NCI-H2029 (cell line): ENCODE data around the gene ARID1B.
A peak's percentile ranks its signal among the peaks of the same experiment; 100 is the strongest.
"Not testable (repeated sequence)": the region's sequence is repeated elsewhere in the genome, so short reads cannot be mapped to it uniquely, and the experiment has no call there.

Experiments
- DNase-seq: peaks from one replicate; lab custom pipeline; 2025; lab: John Stamatoyannopoulos, UW

The ARID1B gene

DNA sequence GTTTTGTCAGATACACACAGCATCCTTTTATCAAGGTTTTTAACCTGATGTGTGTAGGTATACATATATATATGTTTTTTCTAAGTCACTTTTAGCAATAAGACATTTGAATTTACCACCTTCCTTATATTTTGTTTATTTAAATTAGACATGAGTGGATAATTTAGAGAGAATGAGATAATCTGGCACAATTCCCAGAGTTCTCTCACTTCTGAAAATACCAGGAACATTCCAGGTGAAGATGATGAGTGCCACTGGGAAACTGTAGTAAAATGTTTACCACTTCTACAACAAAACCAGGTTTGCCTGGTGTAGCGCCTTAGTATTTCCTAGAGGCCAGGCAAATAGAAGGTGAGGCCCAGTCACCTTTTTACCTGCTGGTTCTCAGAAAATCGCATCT is 356.7 kb downstream of the ARID1B start:
- peak; percentile 67 for DNase-seq

DNA sequence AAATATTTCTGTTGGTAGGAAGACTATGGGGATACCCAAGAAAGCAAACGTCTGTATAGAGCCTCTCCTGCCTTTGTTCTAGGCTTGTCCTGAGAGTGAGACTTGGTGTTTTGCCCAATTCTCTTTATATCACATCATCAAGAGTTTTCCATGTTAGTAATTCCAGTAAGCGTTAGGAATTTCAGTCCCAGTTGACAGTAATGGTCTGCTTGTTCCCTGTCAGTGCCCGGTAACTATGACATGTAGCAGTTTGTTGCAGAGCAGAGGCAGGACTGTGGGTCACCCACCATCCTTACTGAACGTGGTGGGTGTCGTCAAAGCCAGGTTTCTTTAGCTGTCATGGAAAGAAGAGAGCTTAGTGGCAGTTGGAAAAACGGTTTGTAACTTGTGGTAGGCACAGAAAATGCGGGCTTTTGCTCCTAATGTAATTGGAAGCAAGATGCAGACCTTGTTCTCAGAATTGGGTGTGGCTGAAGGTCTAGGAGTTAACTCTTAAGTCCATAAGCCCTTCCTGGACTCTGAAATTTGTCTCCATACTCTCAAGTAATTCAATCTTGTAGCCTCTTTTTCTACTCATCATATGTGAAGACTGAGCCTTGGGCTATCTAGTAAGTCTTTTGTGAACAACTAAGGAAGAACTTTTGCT is 357.3 kb downstream of the ARID1B start:
- DNase-seq, result peak; percentile 18

DNA sequence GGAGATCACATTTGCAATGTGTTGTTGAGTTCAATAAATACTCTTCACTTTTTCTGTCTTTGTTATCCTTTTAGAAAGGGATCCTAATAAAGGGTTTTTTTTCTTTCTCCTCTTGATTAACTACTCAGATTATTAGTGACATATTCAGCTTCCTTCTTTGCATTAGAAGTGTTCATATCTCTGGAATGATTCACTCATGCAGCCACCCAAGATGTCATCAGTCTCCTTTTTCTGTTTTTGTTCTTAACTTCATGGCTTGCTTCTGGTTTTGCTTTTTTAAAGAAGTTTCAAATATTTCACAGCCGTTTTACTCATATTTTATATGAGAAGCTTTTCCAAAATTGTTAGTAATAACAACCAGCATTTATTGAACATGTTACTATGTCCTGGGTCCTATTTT is 358.5 kb downstream of the ARID1B start:
- no peak for DNase-seq

DNA sequence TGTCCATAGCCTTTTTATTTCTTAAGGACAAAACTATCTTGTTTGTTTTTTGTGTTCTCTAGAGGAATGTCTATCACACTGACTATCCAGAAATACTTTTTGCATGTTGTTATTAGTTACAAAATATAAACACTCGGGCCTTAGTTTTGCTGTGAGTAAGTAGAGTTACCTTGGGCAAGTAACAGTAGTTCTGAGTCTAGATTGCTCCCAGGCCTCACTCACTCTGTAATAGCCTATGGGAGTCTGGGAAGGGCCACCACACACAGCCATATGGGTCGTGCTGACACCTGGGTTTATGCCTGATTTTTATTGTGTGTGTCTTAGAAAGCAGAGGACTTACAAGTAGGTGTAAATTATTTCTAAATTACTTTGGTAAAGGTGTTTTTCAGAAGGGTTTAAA is 360.3 kb downstream of the ARID1B start:
- no peak for DNase-seq

GRCh38 chr6:157139054-157139708 is 362.0 kb downstream of the ARID1B start:
- DNase-seq, result no peak

DNA sequence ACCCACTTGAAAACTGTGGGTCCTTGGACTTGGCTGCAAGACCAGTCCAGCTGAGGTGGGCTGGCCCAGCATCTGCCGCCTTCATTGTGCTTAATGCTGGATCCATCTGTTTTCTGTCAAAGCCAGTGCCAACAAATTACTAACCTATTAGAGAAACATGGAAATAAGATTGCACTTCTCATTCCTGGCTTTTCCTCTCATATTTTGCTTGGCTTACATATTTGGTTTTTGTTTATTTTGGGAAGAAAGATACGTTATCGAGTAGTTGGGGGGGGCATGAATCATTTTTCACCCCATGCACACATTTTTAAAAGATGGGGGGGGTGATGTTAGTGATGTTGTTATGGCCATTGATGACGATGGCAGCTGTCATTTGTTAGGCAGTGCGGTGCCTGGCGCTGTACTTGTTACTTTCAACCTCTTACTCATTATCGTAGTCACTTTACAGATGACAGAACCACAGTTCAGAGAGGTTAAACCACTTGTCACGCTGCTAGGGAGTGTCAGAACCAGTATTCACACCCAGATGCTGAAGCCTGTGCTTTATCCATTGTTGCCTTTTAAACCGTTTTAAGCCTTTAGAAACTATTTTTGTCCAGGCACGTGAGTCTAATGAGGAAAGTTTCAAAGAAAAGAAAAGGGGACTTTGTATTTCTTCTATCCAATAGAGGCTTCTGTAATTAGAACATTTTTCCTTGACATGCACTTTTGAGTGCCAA is 366.2 kb downstream of the ARID1B start:
- DNase-seq, result no peak

- no peak for DNase-seq
These were observed 367.0 kb downstream of the ARID1B start for GRCh38 chr6:157143890-157144798.

DNA sequence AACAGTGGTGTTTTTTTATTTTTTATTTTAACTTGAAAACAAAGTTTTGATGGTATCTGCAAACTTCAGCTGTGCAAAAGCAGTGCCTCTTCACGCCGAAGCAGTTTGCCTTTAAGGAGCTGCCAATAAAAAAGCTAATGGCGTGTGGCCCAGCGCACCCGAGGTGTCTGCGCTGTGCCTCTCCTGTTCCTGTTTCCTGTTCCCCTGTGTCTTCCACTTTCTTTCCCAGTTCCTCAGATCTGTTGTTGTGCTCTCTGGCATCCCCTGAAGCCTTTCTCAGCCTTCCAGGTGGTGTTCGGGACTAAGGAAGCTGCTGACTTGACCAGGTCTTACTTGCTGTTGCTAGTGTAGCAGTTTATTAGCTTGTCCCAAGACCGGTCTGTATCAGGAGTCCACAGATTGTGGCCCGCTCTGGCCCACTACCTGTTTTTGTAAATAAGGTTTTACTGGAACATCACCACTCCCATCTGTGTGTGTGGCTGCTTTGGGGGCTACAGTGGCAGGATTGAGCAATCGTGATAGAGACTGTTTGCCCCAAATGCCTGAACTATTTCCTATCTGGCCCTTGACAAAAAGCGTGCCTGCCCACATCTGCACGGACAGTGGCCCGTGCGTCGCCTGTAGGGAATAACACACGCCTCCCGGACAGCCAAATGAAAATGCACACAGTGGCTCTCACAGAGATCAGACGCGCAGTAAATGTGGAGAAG is 367.8 kb downstream of the ARID1B start:
- DNase-seq, result no peak

DNA sequence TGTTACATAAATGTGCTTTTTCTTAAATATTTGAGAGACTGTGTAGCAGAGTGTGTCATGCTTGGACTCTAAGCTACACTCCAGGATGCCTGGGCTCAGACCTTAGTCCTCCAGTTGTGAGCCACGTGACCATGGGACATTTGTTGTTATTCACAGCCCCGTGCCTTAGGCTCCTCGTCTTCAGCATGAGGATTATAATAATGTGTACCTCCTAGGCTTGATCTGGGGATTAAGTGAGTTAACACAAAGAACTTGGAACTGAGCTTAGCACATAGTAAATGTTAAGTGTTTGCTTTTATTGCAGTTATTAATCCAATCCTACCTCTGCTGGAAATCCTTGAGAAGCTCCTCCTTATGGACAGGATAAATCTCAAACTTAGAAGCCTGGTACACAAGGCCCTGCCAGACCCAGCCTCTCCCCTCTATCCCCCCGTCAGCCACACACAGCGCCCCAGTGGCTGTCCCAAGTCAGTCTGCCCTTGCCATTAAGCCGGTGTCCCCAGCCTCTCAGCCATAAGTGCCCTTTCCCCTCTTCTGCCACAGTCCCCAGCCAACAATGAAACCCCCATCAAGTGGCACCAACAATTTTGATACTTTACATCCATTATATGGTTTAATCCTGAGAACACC is 368.6 kb downstream of the ARID1B start:
- DNase-seq, result no peak

DNA sequence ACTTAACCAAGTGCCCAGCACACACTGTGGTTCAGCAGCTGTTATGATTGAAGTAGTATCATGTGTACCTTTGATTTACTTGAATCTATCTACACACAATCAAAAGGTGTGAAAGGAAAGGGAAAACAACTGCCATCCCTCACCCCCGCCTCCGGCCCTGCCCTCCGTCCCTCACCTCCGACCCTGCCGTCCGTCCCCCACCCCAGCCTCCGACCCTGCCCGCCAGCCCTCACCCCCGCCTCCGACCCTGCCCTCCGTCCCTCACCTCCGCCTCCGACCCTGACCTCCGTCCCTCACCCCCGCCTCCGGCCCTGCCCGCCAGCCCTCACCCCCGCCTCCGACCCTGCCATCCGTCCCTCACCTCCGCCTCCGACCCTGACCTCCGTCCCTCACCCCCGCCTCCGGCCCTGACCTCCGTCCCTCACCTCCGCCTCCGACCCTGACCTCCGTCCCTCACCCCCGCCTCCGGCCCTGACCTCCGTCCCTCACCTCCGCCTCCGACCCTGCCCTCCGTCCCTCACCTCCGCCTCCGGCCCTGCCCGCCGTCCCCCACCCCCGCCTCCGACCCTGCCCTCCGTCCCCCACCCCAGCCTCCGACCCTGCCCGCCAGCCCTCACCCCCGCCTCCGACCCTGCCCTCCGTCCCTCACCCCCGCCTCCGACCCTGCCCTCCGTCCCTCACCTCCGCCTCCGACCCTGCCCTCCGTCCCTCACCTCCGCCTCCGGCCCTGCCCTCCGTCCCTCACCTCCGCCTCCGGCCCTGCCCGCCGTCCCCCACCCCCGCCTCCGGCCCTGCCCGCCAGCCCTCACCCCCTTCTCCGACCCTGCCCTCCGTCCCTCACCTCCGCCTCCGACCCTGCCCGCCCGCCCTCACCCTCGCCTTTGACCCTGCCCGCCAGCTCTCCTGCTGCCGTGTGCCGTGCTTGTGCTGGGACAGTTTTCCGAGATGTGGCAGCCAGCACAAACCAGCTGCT is 370.2 kb downstream of the ARID1B start:
- DNase-seq, result not testable (repeated sequence)

GRCh38 chr6:157148391-157149323 is 371.5 kb downstream of the ARID1B start:
- DNase-seq, result peak; percentile 89

- DNase-seq, result no peak
These were observed 372.9 kb downstream of the ARID1B start for GRCh38 chr6:157150076-157150475.

GRCh38 chr6:157151029-157151428 is 373.9 kb downstream of the ARID1B start:
- no peak for DNase-seq

GRCh38 chr6:157151989-157152388 is 374.8 kb downstream of the ARID1B start:
- no peak for DNase-seq

DNA sequence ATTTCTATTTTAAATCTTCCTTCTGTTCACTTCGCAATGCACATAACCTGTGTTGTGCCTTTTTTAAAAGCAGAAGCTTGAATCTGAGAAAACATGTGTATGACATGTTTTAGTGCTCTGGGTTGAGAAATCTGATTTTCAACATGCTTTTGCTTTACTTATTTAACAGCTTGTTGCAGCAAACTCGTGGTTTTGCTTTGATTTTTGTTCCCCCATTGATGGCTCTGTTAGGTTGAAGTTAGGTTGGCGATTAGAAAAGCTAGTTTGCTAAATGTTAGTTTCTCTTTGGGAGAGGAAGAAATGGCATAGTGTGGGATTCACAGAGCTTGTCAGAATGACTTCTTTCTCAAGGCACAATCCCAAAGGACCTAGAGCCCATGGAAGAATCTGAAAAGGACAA is 375.4 kb downstream of the ARID1B start:
- no peak for DNase-seq

DNA sequence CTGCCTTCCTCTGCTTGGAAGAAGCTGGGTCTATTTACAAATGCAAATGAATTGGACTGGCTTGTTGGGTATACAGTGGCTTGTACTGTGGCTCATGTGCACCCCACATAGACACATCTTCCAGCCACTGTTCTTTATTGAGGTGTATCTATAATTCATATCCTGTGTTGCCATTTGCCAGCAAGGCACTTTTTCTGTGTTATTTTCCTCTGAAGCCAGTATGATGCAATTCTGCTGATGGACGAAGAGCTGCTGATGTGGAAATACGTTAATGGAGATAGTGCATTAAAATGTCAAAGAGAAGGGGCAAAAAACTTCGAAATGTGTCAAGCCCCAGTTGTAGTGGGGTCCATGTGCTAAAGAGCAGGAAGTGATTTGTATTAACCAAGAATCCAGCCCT is 378.6 kb downstream of the ARID1B start:
- no peak for DNase-seq

GRCh38 chr6:157157258-157157657 is 380.1 kb downstream of the ARID1B start:
- DNase-seq, result peak; percentile 83

DNA sequence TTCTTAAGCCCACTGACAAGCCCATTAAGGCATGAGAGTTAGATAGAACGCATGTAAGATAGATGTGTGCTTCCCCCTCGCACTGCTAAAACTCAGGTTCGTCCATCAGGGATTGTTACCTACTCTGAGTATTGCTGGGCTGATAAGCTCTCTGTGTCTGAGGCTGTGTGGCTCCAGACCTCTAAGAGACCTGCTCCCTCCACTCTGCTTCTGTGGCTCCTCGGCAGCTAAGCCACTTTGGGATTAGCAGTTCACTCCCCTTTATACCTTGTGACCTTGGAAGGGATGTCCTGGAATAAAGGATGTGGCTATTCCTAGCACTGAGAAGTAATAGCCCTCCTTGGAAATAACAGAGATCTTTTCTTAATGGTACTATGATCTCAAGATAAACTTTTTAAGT is 381.3 kb downstream of the ARID1B start:
- no peak for DNase-seq

DNA sequence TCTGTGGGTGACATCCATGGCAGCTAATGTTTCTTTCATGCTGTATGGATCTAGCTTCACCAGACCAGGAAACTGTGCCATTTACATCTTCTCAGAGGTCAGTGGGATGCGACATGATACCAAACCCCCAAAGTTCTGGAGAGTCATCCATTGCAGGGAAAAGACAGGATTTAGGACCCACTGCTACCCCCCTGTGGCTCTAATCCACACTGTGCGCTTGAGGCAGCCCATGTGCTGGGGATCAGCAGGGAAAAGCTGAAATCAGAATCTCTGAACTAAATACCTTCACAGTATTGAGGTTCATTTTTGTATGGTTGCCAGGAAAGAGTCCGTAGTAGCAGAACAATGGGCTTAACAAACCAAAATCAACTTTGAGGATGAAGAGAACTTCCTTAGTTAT is 381.7 kb downstream of the ARID1B start:
- no peak for DNase-seq
